Measurements from ENCODE around the gene KDM2B. TPM values are rescaled to one million over a fixed set of nuclear protein-coding genes. Genes with fewer than 3 reads are reported as not detected.
"Not testable (repeated sequence)": the region's sequence is repeated elsewhere in the genome, so short reads cannot be mapped to it uniquely, and the experiment has no call there.

KDM2B gene
- total and polyA plus RNA-seq, 2 donors (not counting 3 experiments of a cell fraction or from before 2014, with no cell fraction given): 26.8 to 37.3 TPM

DNA sequence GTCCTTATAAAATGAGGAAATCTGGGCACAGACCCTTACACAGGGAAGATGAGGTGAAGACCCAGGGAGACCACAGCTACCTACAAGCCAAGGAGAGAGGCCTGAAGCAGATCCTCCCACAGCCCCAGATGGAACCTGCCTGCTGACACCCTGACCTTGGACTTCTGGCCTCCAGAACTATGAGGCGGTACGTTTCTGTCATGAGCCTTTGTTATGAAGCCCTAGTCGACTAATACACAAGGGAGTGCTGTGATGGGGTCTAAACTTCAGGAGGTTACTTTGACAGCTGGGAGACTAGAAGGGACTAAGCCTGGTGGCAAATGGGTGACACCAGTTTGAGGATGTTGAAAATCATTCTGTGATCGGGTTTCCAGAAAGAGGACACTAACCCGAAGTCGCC lies 95.9 kb downstream of the KDM2B start:
- BruUV-seq (replicated peaks): no TSS peak
- ChIA-PET POLR2A (no interaction called here), CTCF (interaction anchor here (0.6 kb wide), 1 partner anchor 189 kb away, joined by 3 read pairs; no protein-coding TSS in a partner anchor)
- FAIRE-seq: no peak
- no peaks in the 10 kb centered on the region for H3K4me1 ChIP-seq (ENCODE audit: control insufficient read depth, extremely low read depth, insufficient read depth, low read length)
- DNase-seq (ENCODE audit: low read depth, low spot score): no peak
- no peak for TF ChIP-seq FOS (IDR thresholded peaks at IDR 0.05; ENCODE audit: borderline replicate concordance, insufficient read depth, low read length)
- no peak for TF ChIP-seq JUN (IDR thresholded peaks at IDR 0.05; ENCODE audit: borderline replicate concordance, insufficient read depth, insufficient read length, low read depth)
- TF ChIP-seq, protein P1, sequence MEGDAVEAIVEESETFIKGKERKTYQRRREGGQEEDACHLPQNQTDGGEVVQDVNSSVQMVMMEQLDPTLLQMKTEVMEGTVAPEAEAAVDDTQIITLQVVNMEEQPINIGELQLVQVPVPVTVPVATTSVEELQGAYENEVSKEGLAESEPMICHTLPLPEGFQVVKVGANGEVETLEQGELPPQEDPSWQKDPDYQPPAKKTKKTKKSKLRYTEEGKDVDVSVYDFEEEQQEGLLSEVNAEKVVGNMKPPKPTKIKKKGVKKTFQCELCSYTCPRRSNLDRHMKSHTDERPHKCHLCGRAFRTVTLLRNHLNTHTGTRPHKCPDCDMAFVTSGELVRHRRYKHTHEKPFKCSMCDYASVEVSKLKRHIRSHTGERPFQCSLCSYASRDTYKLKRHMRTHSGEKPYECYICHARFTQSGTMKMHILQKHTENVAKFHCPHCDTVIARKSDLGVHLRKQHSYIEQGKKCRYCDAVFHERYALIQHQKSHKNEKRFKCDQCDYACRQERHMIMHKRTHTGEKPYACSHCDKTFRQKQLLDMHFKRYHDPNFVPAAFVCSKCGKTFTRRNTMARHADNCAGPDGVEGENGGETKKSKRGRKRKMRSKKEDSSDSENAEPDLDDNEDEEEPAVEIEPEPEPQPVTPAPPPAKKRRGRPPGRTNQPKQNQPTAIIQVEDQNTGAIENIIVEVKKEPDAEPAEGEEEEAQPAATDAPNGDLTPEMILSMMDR (IDR thresholded peaks at IDR 0.05; ENCODE audit: extremely low read depth in 1 of 2, insufficient read depth in 1 of 2, low read depth in 1 of 2, low read length in 2 of 2): no peak
- no peak for TF ChIP-seq GATA2 (IDR thresholded peaks at IDR 0.05; ENCODE audit: insufficient read depth, insufficient read length, low read depth, low read length)
- TF ChIP-seq POLR2AphosphoS5 (IDR thresholded peaks at IDR 0.05; ENCODE audit: insufficient read depth, low read depth, low read length): no peak
- TF ChIP-seq, protein P2, sequence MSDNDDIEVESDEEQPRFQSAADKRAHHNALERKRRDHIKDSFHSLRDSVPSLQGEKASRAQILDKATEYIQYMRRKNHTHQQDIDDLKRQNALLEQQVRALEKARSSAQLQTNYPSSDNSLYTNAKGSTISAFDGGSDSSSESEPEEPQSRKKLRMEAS (IDR thresholded peaks at IDR 0.05; ENCODE audit: insufficient read depth, insufficient read length): no peak
- TF ChIP-seq EZH2 (IDR thresholded peaks at IDR 0.05; ENCODE audit: borderline replicate concordance, low read depth, low read length, severe bottlenecking): no peak
- TF ChIP-seq MYC (IDR thresholded peaks at IDR 0.05; ENCODE audit: low read depth, low read length): no peak
- no peak for TF ChIP-seq POLR2A (IDR thresholded peaks at IDR 0.05; ENCODE audit: low read depth, low read length)
- intact Hi-C loops (cut with micrococcal nuclease): no loop called here
- dilution Hi-C loops (cut with MboI; ENCODE audit: extremely low pct_ligation_motif_present, low sequenced_read_pairs): no loop called here
- no peak overlapping the region for H3K4me3 ChIP-seq (replicated peaks in 1 of 3; ENCODE audit: insufficient read depth in 1 of 3, low read depth in 1 of 3, low read length in 3 of 3)
- no peaks in the 10 kb centered on the region for H3K9me1 ChIP-seq (replicated peaks; ENCODE audit: control insufficient read depth, extremely low read depth, insufficient read depth, low read length)
- H3K27me3 ChIP-seq (ENCODE audit: control insufficient read depth in 2 of 2, insufficient read depth in 2 of 2, low read length in 2 of 2): no peaks in the 10 kb centered on the region
- no peak overlapping the region for H3K4me2 ChIP-seq (ENCODE audit: insufficient read depth, low read length)
- no peak overlapping the region for H3K27ac ChIP-seq (ENCODE audit: insufficient read depth, low read depth, low read length)
- no peaks in the 10 kb centered on the region for H3K36me3 ChIP-seq (ENCODE audit: control insufficient read depth in 2 of 2, extremely low read depth in 1 of 2, insufficient read depth in 2 of 2, low read length in 2 of 2)
- no peaks in the 10 kb centered on the region for H3K9me3 ChIP-seq (replicated peaks; ENCODE audit: control insufficient read depth, insufficient read depth, low read length)
- no peaks in the 10 kb centered on the region for H3K79me2 ChIP-seq (ENCODE audit: control insufficient read depth, insufficient read depth, low read length)
- H2AFZ ChIP-seq (ENCODE audit: low read depth, low read length): no peak overlapping the region
- no peaks in the 10 kb centered on the region for H4K20me1 ChIP-seq (replicated peaks; ENCODE audit: control insufficient read depth, extremely low read depth, insufficient read depth, low read length)
- no peak overlapping the region for H3K9ac ChIP-seq (replicated peaks; ENCODE audit: extremely low read depth, insufficient read depth, low read length)

DNA sequence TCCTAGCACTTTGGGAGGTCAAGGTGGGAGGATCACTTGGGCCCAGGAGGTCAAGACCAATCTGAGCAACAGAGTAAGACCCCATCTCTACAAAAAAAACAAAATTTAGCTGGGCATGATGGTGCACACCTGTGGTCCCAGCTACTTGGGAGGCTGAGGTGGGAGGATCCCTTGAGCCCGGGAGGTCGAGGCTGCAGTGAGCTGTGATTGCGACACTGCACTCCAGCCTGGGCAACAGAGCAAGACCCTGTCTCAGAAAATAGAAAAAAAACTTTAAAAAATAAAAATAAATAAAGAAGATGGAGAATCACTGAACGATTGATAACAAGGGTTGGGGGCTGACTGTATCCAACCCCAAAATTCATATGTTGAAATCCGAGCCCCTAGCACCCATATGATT lies 96.3 kb downstream of the KDM2B start:
- FAIRE-seq; POLR2A ChIA-PET; H3K79me2 ChIP-seq (ENCODE audit: control insufficient read depth, insufficient read depth, low read length); H3K4me2 ChIP-seq (ENCODE audit: insufficient read depth, low read length); H4K20me1 ChIP-seq (replicated peaks; ENCODE audit: control insufficient read depth, extremely low read depth, insufficient read depth, low read length); H3K4me1 ChIP-seq (ENCODE audit: control insufficient read depth, extremely low read depth, insufficient read depth, low read length); H3K9me3 ChIP-seq (replicated peaks; ENCODE audit: control insufficient read depth, insufficient read depth, low read length); H3K36me3 ChIP-seq (ENCODE audit: control insufficient read depth in 2 of 2, extremely low read depth in 1 of 2, insufficient read depth in 2 of 2, low read length in 2 of 2); H3K27me3 ChIP-seq (ENCODE audit: control insufficient read depth in 2 of 2, insufficient read depth in 2 of 2, low read length in 2 of 2); BruUV-seq (replicated peaks); intact Hi-C loops (cut with micrococcal nuclease); H3K4me3 ChIP-seq (replicated peaks in 1 of 3; ENCODE audit: insufficient read depth in 1 of 3, low read depth in 1 of 3, low read length in 3 of 3); H3K9me1 ChIP-seq (replicated peaks; ENCODE audit: control insufficient read depth, extremely low read depth, insufficient read depth, low read length); H3K27ac ChIP-seq (ENCODE audit: insufficient read depth, low read depth, low read length); H2AFZ ChIP-seq (ENCODE audit: low read depth, low read length); DNase-seq (ENCODE audit: low read depth, low spot score); H3K9ac ChIP-seq (replicated peaks; ENCODE audit: extremely low read depth, insufficient read depth, low read length); dilution Hi-C loops (cut with MboI; ENCODE audit: extremely low pct_ligation_motif_present, low sequenced_read_pairs): not testable (repeated sequence)
- CTCF ChIA-PET: interaction anchor here (0.6 to 1.5 kb wide), 2 partner anchors 10 to 190 kb away, joined by 3 to 8 read pairs; no protein-coding TSS in a partner anchor
